ENCODE measurements around the gene SIGMAR1.

GRCh38 chr9:34633166-34633565 lies 4.4 kb downstream of the SIGMAR1 start:
- TF ChIP-seq CTCF (conservative IDR thresholded peaks at IDR 0.05; ENCODE audit: low read length) (no peak), EZH2phosphoT487 (IDR thresholded peaks at IDR 0.05; ENCODE audit: borderline replicate concordance) (no peak)

Measured in Loucy (cell line).